Heart left ventricle (tissue), 16 donors: Measurements from ENCODE around the gene UROC1. TPM values are rescaled to one million over a fixed set of nuclear protein-coding genes. Genes with fewer than 3 reads are reported as not detected.
A peak's percentile ranks its signal among the peaks of the same experiment; 100 is the strongest.

Experiments used
- ATAC-seq, 4 donors: fragments of 200-7000 bp; cut with Tn5 transposase; one replicate each; pipeline ENCODE4 v1.9.1; 2020 to 2022; ENCODE audit warnings: moderate library complexity in 4 of 4, mild to moderate bottlenecking in 3 of 4, moderate number of reproducible peaks in 1 of 4
- DNase-seq, 5 donors: peaks; one replicate each; pipeline ENCODE4 v3.0.0-alpha.2; 2020
- H3K27ac ChIP-seq, 12 donors: fragments of 200-600 bp; sonication (generic) in 4 of 12; one replicate each; pipeline versions ENCODE4 v1.5.0 to v1.8.0; 2016 to 2022; ENCODE audit warnings: mild to moderate bottlenecking in 2 of 12
- H3K27me3 ChIP-seq, 9 donors: fragments of 200-600 bp; sonication (generic) in 2 of 9; one replicate each; pipeline versions ENCODE4 v1.5.1 to v1.8.0; 2016 to 2022; ENCODE audit warnings: mild to moderate bottlenecking in 3 of 9
- H3K36me3 ChIP-seq, 9 donors: fragments of 200-600 bp; sonication (generic) in 2 of 9; one replicate each; pipeline versions ENCODE4 v1.5.0 to v1.8.0; 2018 to 2022; ENCODE audit warnings: mild to moderate bottlenecking in 2 of 9
- H3K4me1 ChIP-seq, 12 donors: fragments of 200-600 bp; sonication (generic) in 4 of 12; one replicate each; pipeline versions ENCODE4 v1.5.0 to v1.8.0; 2016 to 2022; ENCODE audit warnings: mild to moderate bottlenecking in 3 of 12
- H3K4me3 ChIP-seq, 12 donors: fragments of 200-600 bp; sonication (generic) in 4 of 12; one replicate each; pipeline versions ENCODE4 v1.5.0 to v1.8.0; 2017 to 2022; ENCODE audit warnings: mild to moderate bottlenecking in 9 of 12, moderate library complexity in 4 of 12
- H3K9me3 ChIP-seq, 12 donors: fragments of 200-600 bp; sonication (generic) in 4 of 12; one replicate each; pipeline versions ENCODE4 v1.5.0 to v1.8.0; 2016 to 2022; ENCODE audit warnings: mild to moderate bottlenecking in 1 of 12
- POLR2A ChIP-seq, 2 donors: fragments of 450-650 bp; IDR thresholded peaks; one replicate each; pipeline ENCODE4 v1.6.1; 2017; ENCODE audit warnings: antibody characterized with exemption in 2 of 2, mild to moderate bottlenecking in 2 of 2, moderate library complexity in 2 of 2
- WGBS, 4 donors: extraction: QIAGEN DNeasy Blood & Tissue Kit in 2 of 4; methylation state at CpG; one replicate each; pipeline versions ENCODE4 v1.1.5 to v1.1.7; 2013 to 2018; 5-methylcytosine and 5-hydroxymethylcytosine counted together
- intact Hi-C, 10 donors: fragments of 100-400 bp; cut with DNase I; formaldehyde crosslinking; loops; one replicate each; pipeline versions ENCODE4 v1.11.1 to v1.14.2; 2022
- polyA plus RNA-seq, 2 donors: library from polyadenylated mRNA; stranded (reverse); fragments of 200-250 nt; gene quantifications; one replicate each; pipeline ENCODE4 v1.2.3, GENCODE V29; 2013
- total RNA-seq, 9 donors: library from RNA; depleted of rRNA in 2 of 9; stranded (reverse); fragments of >200 nt in 2 of 9; fragmentation: NEBNext Ultra II Directional in 3 of 9; extraction: Animal tissue kit (Norgen Biotek cat#: 25700) in 3 of 9; gene quantifications; one replicate each; pipeline versions ENCODE4 v1.1.0 to v1.2.4, GENCODE V29; 2016 to 2023
- TF ChIP-seq, protein P1 (sequence below), 12 donors: fragments of 200-600 bp; sonication (generic) in 4 of 12; IDR thresholded peaks; one replicate each; pipeline versions ENCODE4 v1.5.0 to v1.8.0; 2018 to 2022; ENCODE audit warnings: antibody characterized with exemption in 12 of 12, mild to moderate bottlenecking in 5 of 12
- donor health status: ischemic (EF 13 %, LVEDD 7.1; RV severe dilation, severe dysfunction).
- donor health status: healthy with polysubstance abuse.
- donor health status: DM: no; HTN: yes; CAD: no.
- donor health status: DM: no; HTN: no; CAD: no.
- donor health status: ischemic (EF 25% LVEDD 6.9; RV normal size, moderate dysfunction).
- donor health status: ischemic (EF 25% LVEDD 5.7; RV mildly dilated, moderate dysfunction).
- donor health status: healthy.
- donor health status: DM: yes; HTN: yes; CAD: no.
- donor health status: ischemic (EF 35%, LVEDD 5.7; RV mildly dilated, moderate dysfunction).
- donor health status: nonischemic (EF 11% LVEDD 7.7; RV severe dilation, severe dysfunction).
- donor health status: DM: yes; HTN: yes; CAD: no.
- donor health status: PGD.
- donor health status: ischemic (EF 29% LVEDD 5.4; RV normal size, mild dysfunction).
- donor health status: nonischemic (EF 23%, LVEDD 6.1; RV moderate dilation, normal function).

The UROC1 gene
- total and polyA plus RNA-seq, 11 donors, result not detected

DNA sequence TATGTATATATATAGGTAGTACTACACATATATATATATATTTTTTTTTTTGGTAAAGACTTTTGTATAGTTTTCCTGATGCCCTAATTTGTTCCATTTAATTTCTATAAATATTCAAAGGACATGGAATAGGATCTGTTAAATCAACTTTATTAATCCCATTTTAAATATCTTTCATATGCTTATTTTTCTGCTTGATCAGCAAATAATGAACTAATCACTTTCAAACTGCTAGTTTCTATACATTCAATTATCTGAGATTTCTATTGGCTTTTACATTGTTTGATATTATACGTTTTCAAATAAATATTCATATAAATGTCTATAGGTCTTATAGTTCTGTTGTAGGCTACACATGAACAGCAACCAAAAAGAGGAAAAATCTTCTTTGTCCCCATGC lies 63.5 kb downstream of the UROC1 start:
- no peaks in the 10 kb centered on the region for H3K9me3 ChIP-seq
- peaks cover 0 to 21% (median 0%) of the 10 kb centered on the region in 12 donors for H3K4me1 ChIP-seq
- no peak for ATAC-seq
- intact Hi-C loops, result no loop called here
- no peak for TF ChIP-seq POLR2A (IDR thresholded peaks at IDR 0.05)
- TF ChIP-seq, protein P1, sequence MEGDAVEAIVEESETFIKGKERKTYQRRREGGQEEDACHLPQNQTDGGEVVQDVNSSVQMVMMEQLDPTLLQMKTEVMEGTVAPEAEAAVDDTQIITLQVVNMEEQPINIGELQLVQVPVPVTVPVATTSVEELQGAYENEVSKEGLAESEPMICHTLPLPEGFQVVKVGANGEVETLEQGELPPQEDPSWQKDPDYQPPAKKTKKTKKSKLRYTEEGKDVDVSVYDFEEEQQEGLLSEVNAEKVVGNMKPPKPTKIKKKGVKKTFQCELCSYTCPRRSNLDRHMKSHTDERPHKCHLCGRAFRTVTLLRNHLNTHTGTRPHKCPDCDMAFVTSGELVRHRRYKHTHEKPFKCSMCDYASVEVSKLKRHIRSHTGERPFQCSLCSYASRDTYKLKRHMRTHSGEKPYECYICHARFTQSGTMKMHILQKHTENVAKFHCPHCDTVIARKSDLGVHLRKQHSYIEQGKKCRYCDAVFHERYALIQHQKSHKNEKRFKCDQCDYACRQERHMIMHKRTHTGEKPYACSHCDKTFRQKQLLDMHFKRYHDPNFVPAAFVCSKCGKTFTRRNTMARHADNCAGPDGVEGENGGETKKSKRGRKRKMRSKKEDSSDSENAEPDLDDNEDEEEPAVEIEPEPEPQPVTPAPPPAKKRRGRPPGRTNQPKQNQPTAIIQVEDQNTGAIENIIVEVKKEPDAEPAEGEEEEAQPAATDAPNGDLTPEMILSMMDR (IDR thresholded peaks at IDR 0.05), result no peak
- DNase-seq, result no peak
- peaks cover 0 to 100% (median 87%) of the 10 kb centered on the region in 9 donors for H3K36me3 ChIP-seq
- H3K4me3 ChIP-seq, result no peak overlapping the region
- WGBS, 4 donors, result 81 to 90% (median 87%) methylated on average over 1 of the region's 1 CpG
- H3K27me3 ChIP-seq, result no peaks in the 10 kb centered on the region
- H3K27ac ChIP-seq, result no peak overlapping the region

DNA sequence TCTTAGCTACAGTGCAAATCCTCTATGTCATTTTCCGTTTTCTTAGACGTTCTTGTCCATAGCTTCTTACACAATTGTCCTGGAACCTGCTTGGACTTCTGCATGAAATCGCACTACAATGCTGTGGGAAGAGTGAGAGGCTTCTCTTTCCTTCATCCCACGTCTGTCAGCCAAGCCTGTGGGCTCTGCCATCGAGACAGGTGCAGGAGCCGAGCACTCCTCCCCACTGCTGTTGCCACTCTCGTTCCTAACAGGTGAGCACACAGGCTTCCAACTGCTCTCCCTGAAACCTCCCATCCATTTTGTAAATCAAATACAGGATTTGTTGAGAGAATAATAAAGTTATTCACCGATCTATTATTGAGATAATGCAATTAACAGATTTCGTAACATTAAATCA lies 65.4 kb downstream of the UROC1 start:
- DNase-seq (no peak), ATAC-seq (no peak)

DNA sequence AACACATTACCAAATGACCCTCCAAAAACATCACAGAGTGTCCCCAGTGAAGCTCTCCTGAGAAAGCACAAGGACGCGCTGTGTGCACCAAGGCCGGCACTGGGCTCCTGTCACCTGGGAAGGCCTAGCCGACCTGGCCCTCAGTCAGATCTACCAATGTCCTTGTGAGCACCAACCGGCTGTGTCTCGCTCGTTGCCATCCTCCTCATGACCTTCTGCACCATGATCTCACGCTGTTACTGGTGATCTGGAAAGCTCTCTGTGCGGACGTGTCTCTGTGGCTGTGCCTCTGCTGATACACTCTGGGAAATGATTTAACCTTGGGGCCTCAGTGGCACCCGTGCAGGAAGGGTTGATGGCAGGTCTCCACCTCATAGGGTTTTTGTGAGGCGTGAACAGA lies 66.1 kb downstream of the UROC1 start:
- 81 to 89% (median 84%) methylated on average over 12 of the region's 12 CpGs for WGBS, 4 donors
- ATAC-seq, result peak in 3 of 4 donors; percentile 17 to 49 (median 38)
- TF ChIP-seq, protein P1 (IDR thresholded peaks at IDR 0.05), result no peak
- no peak for TF ChIP-seq POLR2A (IDR thresholded peaks at IDR 0.05)
- H3K9me3 ChIP-seq, result no peaks in the 10 kb centered on the region
- no peak overlapping the region for H3K27ac ChIP-seq
- no peak overlapping the region for H3K4me3 ChIP-seq
- H3K27me3 ChIP-seq, result no peaks in the 10 kb centered on the region
- H3K4me1 ChIP-seq, result peaks cover 0 to 14% (median under 1%) of the 10 kb centered on the region in 12 donors
- DNase-seq, result peak in 1 of 5 donors; percentile 14
- H3K36me3 ChIP-seq, result peaks cover 0 to 85% (median 77%) of the 10 kb centered on the region in 9 donors
- intact Hi-C loops, result no loop called here

More for the DNA sequence above, 65.4 kb downstream of the UROC1 start:
- Histone ChIP-seq H3K36me3 (peaks cover 0 to 92% (median 84%) of the 10 kb centered on the region in 9 donors), H3K9me3 (no peaks in the 10 kb centered on the region), H3K4me1 (peaks cover 0 to 21% (median under 1%) of the 10 kb centered on the region in 12 donors), H3K27ac (no peak overlapping the region), H3K27me3 (no peaks in the 10 kb centered on the region), H3K4me3 (no peak overlapping the region)
- intact Hi-C loops, result no loop called here
- 89 to 92% (median 92%) methylated on average over 9 of the region's 9 CpGs for WGBS, 4 donors
- TF ChIP-seq POLR2A (IDR thresholded peaks at IDR 0.05), result no peak
- TF ChIP-seq, protein P1 (IDR thresholded peaks at IDR 0.05), result no peak

DNA sequence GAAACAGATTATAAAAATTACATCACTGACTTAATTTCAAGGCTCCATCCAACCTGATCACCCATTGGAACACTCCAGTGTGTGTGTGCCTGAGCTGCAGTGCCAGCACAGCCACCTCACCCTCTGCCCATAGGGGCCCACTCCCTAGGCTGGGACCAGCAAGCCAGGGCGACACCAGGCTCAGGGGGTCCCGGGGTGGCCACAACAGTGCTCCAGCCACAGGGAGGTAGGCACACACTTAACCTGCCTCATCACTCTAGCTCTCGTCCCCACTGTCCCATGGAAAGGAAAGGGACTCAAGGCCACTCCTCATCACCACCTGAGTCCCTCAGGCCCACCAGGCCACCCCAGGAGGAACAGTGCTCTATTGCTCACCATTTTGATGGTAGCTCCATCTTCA lies 66.8 kb downstream of the UROC1 start:
- H3K27ac ChIP-seq, result no peak overlapping the region
- intact Hi-C loops, result no loop called here
- H3K4me1 ChIP-seq, result peaks cover 0 to 8% (median 0%) of the 10 kb centered on the region in 12 donors
- H3K27me3 ChIP-seq, result no peaks in the 10 kb centered on the region
- no peak for DNase-seq
- no peak for TF ChIP-seq POLR2A (IDR thresholded peaks at IDR 0.05)
- TF ChIP-seq, protein P1 (IDR thresholded peaks at IDR 0.05), result no peak
- peaks cover 0 to 78% (median 72%) of the 10 kb centered on the region in 9 donors for H3K36me3 ChIP-seq
- 92 to 95% (median 93%) methylated on average over 3 of the region's 3 CpGs for WGBS, 4 donors
- no peaks in the 10 kb centered on the region for H3K9me3 ChIP-seq
- ATAC-seq, result peak in 1 of 4 donors; percentile 31
- H3K4me3 ChIP-seq, result no peak overlapping the region
